ENCODE data around the gene EEPD1.

DNA sequence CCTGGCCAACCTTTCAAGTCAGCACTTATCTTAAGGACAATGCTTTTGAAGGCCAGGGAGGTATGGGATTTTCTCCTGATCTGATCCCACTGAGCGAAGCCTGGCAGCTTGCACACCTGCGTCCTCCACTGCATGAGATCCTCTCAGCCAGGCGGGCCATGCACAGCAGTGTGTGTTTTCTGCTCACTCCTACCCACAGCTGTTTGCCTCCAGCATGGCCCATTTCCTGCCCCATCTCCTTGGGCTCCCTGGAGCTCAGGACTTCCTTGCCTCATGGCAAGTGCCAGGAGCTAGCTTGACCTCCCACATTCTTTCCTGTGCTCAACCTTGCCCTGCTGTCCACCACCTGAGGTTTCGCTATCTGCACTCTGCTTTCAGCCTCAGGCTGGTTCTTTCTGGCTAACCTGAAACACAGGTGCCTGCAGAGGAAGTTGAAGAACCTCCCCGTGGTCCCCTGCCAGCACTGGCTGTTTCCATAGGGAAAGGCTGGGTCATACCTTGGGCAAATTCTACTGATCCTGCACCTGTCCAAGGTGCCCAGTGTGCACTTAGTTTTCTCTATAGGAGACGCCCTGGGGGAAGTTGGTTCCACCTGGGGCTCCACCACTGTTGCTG, 43.9 kb upstream of the EEPD1 start:
- TF ChIP-seq EZH2 (IDR thresholded peaks at IDR 0.05) (no peak), POLR2AphosphoS5 (IDR thresholded peaks at IDR 0.05; ENCODE audit: borderline replicate concordance, low read depth, low read length) (no peak), FOXP2 (optimal IDR thresholded peaks at IDR 0.05; ENCODE audit: control extremely low read depth, extremely low read length, insufficient read depth) (no peak)

Data from SK-N-MC (cell line).